HG02981 (cell line): ENCODE measurements around the gene KIF5C.
A peak's percentile ranks its signal among the peaks of the same experiment; 100 is the strongest.

Experiments used
- ATAC-seq: cut with Tn5 transposase; IDR thresholded peaks from one replicate; pipeline ENCODE4 v1.9.1; 2021; ENCODE audit warnings: mild to moderate bottlenecking, moderate library complexity; ENCODE audit not compliant: unreplicated experiment

Gene KIF5C

GRCh38 chr2:149038442-149039212, 163.6 kb downstream of the KIF5C start, which contains the start of gene LYPD6B:
LYPD6B (plus strand) TSS chr2:149038699; CDS start chr2:149130949, 92,250 bp downstream.
- peak; percentile 49 for ATAC-seq

- ATAC-seq, result no peak
These were observed 164.2 kb downstream of the KIF5C start for GRCh38 chr2:149039213-149039724.

- ATAC-seq, result no peak
These were observed 165.4 kb downstream of the KIF5C start for GRCh38 chr2:149040451-149040850.

- no peak for ATAC-seq
These were observed 166.5 kb downstream of the KIF5C start for GRCh38 chr2:149041482-149041881.

GRCh38 chr2:149042881-149043280, 167.9 kb downstream of the KIF5C start:
- ATAC-seq, result no peak

DNA sequence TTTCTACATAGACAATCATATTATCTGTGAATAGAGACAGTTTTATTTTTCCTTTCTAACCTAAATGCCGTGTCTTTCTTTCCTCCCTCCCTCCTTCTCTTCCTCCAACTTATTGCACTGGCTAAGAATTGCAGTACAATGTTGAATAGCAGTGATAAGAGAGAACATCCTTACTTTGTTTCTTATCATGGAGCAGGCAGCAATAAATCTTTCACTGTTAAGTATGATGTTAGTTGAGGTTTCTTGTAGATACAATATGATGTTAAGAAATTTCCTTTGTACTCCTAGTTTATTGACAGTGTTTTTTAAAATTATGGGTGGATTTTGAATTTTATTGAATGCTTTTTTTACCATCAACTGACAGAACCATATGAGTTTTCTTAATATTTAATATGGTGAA, 169.5 kb downstream of the KIF5C start:
- no peak for ATAC-seq

DNA sequence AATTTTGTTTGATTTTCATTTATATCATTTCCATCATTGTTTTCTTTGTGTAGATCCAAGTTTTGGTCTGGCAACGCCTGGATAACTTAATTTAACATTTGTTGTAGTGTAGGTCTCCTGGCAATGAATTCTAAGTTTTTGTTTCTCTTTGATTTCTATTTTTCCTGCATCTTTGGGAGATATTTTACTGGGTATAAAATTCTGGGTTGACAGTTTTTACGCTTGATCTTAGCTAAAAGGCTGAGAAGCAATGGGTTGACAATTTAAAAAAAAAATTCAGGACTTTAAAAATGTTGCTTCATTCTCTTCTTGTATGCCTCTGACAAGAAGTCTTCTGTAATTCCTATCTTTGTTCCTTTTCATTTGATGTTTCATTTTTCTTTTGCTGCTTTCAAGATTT, 172.1 kb downstream of the KIF5C start:
- no peak for ATAC-seq

DNA sequence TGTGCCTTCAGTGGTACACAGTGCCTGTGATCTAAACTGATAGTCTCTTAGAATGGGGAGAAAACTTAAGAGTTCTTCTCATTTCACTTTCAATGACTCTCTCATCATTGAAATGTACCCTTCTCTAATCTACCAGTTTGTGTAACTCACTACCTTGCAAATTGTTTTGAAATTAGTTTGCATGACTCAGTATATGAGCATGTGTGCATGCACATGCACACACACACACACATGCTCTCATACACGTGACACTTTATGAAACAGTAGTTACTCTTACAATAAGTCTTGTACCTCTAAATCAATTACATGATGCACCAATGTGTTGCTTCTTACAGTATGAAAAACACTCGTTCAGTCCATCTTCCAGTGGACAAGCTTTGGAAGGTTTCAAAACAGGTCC, 174.1 kb downstream of the KIF5C start:
- no peak for ATAC-seq

- ATAC-seq, result no peak
These were observed 175.2 kb downstream of the KIF5C start for GRCh38 chr2:149050188-149050587.

DNA sequence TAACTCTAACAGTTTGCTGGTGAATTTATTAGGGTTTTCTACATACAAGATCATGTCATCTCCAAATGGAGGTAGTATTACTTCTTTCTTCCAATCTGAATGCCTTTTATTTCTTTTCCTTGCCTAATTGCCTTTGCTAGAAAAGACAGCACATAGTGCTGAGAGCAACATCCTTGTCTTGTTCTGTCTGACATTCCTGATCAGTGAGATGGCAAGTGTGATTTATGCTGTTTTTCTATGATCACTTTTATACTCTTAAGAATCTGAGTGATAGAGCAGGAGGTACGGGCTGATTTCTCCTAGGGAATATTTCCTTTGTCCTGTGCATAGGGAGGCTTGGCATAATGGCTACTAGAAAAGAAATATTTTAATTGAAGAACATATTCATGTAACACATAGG, 180.7 kb downstream of the KIF5C start:
- ATAC-seq, result no peak

- no peak for ATAC-seq
These were observed 181.7 kb downstream of the KIF5C start for GRCh38 chr2:149056541-149057255.

DNA sequence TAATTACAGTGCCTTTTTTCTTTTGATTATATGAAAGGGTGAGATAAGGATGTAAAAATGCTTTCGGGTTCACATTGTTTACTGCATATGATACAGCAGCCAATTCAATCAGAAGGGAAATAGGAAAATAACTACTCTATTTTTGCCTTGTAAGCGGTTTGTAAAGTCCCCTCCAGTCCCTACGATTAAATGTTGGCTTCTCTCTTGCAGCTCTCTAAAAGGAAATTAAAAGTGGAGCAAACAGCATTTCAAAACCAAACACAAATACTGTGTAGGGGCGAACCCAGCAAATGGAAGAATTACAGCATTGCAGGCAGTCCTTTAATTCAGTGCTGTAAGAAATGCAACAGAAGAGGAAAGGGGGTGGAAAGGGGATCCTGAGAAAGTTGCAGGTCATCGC, 182.4 kb downstream of the KIF5C start:
- ATAC-seq, result no peak

- no peak for ATAC-seq
These were observed 183.9 kb downstream of the KIF5C start for GRCh38 chr2:149058936-149059335.

DNA sequence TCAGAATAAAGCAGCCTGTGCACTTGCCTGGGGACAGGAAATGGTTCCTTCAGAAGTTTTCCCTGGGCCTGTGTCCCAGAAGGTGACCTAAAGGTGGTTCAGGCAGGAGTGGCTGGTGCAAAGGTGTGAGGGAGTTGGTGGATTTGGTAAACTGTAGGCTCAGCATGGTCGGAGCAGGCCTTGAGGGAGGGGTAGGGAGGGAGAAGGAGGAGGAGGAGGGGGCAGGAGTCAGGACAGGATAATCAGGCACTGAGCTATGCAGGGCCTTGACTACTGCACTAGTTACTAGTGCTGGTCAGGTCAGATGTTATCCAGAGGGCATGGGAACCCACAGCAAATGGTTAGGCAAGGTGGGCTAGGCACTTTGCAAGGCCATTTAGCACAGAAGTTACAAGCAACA, 184.8 kb downstream of the KIF5C start:
- no peak for ATAC-seq

- no peak for ATAC-seq
These were observed 186.2 kb downstream of the KIF5C start for GRCh38 chr2:149061133-149061745.

- no peak for ATAC-seq
These were observed 187.5 kb downstream of the KIF5C start for GRCh38 chr2:149062531-149062930.

DNA sequence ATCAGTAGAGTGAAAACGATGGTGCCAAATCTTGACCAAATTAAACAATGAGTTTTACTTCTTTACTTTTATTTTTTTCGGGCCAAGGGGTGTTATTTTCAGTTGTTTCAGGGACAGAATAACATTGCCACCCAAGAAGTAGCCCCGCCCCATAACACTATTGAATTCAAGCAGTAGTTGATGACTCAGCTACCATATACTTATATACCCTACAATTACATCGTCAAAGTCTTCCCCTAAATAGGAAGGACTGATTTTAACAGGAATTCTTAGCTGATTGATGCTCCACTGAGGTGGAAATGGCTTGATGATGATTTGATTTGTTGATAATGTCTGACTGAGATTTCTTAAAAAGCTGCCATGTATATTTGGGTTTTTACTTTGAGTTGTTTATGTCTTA, 188.2 kb downstream of the KIF5C start:
- no peak for ATAC-seq

DNA sequence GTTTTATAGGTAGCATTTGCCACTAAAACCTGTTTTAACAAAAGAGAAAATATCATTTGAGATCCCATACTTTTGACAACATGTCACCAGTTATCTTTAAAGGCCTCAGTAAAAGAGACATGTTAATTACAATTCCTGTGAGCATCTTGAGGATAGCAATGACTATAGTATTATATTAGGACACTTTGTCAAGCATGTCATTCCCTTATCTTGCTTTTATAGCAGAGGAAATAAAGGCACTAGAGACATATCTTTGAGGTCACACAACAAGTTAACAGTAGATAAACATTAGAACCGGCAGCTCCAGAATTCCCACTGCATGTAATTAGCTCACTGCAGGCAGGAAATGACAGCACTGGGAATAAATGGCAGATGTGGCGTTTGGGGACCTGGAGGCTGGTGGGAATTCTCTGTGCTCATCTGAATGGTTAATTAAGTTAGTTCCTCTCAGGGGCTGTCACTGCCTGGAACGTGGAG, 189.4 kb downstream of the KIF5C start:
- no peak for ATAC-seq

GRCh38 chr2:149064856-149065630, 190.0 kb downstream of the KIF5C start:
- no peak for ATAC-seq

- no peak for ATAC-seq
These were observed 193.4 kb downstream of the KIF5C start for GRCh38 chr2:149068225-149068995.
